GM12892 (cell line): ENCODE measurements around the gene COL15A1.

Source experiments
- DNase-seq: peaks from one replicate; pipeline ENCODE4 v3.0.0; 2011; ENCODE audit not compliant: insufficient read length
- FAIRE-seq: peaks from 2 replicates; lab custom pipeline; 2011; peaks lifted over from hg19 to GRCh38; lab: Jason Lieb, UNC
- POLR2A ChIP-seq: IDR thresholded peaks from 2 replicates; pipeline ENCODE4 v1.6.1; 2011; ENCODE audit warnings: low read depth, low read length, control low read depth
- POLR2AphosphoS5 ChIP-seq: IDR thresholded peaks from 2 replicates; pipeline ENCODE4 v1.6.1; 2011; ENCODE audit warnings: low read depth, low read length, control low read depth
- TAF1 ChIP-seq: IDR thresholded peaks from 2 replicates; pipeline ENCODE4 v1.6.1; 2011; ENCODE audit warnings: low read depth, mild to moderate bottlenecking, control low read depth, low read length, borderline replicate concordance

Gene COL15A1

DNA sequence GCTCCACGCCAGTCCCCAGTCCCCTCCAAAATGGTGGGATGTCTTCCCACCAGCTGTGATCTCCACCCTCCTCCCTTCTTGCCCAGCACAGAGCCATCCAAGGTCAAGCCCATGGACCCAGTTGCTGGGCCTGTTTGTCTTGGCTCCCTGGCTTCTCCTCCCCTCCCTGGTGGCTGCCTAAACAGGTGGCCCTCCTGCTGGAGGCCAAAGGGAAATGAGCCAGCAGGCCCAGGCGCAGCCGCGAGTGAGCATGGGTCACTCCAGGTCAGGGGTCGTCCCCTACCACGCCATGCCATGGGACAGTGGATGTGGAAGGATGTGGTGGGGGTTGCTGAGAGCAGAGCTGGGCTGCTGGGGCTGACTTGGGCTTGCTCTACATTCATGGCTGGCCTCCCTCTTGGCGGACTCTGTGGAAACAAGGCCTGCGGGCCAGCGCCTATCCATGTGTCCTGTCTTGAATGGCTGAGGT, 33.6 kb downstream of the COL15A1 start:
- no peak for FAIRE-seq
- no peak for DNase-seq
- no peak for TF ChIP-seq TAF1

DNA sequence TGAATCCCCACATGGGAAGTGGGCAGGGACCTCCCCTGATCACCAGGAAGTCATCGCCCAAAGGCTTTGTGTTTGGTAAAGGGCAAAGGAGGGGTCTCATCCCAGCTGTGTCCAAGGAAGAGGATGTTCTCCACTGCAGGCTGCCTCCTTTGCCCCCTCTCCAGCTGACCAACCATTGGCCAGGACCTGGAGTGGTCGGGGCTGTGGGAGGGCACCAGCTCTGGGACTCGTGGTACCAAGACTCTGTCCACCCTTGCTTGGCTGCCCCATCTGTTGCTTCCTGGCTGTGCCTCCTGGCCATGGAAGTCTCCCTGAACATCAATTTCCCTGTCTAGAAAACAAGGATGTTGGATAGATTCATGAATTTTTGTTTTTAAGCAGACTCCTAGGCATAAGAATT, 34.1 kb downstream of the COL15A1 start:
- TF ChIP-seq TAF1: no peak
- no peak for TF ChIP-seq POLR2AphosphoS5
- TF ChIP-seq POLR2A: no peak
- DNase-seq (no peak), FAIRE-seq (no peak)

DNA sequence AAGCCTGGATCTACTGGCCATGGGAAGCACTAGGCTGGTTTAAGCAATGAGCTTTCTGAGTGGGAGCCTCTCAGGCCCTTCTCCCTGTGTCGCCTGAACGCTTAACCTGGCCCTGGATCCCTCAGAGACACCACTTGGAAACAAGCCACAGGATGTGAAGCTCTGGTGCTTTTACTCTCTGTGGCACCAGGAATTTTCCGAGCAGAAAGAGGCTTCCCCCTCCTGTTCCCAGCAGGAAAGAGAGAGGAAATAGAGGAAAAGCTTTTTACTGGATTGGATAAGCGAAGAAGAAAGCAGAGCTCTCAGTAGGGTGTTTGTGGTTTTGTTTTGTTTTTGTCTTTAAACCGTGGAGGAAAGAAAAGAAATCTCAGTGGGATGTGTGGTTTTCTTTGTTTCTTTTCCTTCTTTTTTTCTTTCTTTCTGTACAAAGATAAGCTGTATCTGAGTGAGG, 34.5 kb downstream of the COL15A1 start:
- no peak for FAIRE-seq
- no peak for DNase-seq
- no peak for TF ChIP-seq TAF1
- no peak for TF ChIP-seq POLR2A
- TF ChIP-seq POLR2AphosphoS5: no peak

DNA sequence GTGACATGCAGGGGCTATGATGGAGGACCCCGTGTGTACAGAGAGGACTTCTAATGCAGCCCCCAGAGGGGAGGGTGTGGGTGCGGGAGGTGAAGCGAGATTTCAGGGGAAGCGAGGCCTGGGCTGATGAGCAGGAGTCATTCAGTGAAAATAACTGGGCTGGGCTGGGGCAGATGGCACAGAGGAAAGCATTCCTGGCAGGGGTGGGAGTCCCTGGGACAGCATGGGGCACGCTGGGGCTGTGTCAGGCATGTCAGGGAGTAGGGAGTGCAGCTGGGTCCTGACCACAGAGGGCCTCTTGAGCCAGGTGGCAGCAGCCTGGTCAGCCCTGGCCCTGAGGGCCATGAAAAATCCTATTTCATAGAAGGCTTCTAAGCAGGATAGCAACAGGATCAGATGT, 36.6 kb downstream of the COL15A1 start:
- FAIRE-seq (no peak), DNase-seq (no peak)

DNA sequence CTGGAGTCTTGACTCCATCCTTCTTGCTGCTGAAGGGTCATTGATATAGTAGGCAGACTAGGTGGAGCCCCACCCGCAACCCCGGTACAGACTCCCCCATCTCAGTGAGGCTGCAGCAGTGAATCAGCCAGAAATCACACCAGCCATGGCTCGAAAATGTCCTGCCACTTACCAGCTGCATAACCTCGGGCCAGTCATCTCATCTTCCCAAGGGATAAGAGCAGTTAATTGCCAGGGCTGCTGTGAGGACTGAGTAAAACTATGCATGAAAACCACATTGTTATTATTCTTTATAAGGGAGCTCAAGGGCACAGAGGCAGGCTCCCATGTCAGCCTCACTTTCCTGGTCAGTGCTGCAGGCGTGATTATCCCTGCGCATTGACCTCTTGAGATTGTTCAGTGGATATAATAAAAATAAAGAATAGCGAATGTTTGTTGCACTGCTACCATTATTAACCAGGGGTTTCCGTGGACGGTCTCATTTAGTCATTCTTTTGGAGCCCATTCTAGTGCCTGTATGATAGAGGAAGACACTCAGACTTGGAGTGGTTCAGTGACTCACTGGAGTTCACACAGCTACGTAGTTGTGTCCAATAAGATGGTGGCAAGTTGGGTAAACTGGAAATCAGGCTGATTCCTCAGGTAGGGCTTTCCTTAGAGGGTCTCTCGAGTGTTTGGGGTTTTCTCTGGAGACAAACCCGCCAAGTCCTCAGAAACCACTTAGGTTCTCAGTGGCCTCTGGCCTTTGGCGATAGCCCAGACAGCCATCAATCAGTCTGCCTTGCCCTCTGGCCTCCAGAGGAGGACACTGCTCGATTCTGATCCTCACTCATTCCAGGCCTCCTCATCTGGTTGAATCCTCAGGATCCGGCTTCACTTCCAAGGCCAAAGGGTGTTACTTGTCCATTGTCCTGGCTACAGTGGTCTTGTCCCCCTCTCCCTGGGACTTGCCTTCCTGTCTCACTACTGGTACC, 39.9 kb downstream of the COL15A1 start:
- TF ChIP-seq POLR2AphosphoS5: no peak
- no peak for TF ChIP-seq POLR2A
- TF ChIP-seq TAF1: no peak
- DNase-seq: no peak

More for the DNA sequence above, 36.6 kb downstream of the COL15A1 start:
- TF ChIP-seq POLR2A (no peak), TAF1 (no peak), POLR2AphosphoS5 (no peak)

GRCh38 chr9:98985596-98985995, 41.9 kb downstream of the COL15A1 start:
- TF ChIP-seq TAF1 (no peak), POLR2A (no peak), POLR2AphosphoS5 (no peak)
- no peak for FAIRE-seq
- no peak for DNase-seq

More for the DNA sequence above, 39.9 kb downstream of the COL15A1 start:
- no peak for FAIRE-seq

GRCh38 chr9:98986866-98987651, 43.4 kb downstream of the COL15A1 start:
- FAIRE-seq: no peak
- TF ChIP-seq POLR2A (no peak), POLR2AphosphoS5 (no peak), TAF1 (no peak)
- DNase-seq: no peak

DNA sequence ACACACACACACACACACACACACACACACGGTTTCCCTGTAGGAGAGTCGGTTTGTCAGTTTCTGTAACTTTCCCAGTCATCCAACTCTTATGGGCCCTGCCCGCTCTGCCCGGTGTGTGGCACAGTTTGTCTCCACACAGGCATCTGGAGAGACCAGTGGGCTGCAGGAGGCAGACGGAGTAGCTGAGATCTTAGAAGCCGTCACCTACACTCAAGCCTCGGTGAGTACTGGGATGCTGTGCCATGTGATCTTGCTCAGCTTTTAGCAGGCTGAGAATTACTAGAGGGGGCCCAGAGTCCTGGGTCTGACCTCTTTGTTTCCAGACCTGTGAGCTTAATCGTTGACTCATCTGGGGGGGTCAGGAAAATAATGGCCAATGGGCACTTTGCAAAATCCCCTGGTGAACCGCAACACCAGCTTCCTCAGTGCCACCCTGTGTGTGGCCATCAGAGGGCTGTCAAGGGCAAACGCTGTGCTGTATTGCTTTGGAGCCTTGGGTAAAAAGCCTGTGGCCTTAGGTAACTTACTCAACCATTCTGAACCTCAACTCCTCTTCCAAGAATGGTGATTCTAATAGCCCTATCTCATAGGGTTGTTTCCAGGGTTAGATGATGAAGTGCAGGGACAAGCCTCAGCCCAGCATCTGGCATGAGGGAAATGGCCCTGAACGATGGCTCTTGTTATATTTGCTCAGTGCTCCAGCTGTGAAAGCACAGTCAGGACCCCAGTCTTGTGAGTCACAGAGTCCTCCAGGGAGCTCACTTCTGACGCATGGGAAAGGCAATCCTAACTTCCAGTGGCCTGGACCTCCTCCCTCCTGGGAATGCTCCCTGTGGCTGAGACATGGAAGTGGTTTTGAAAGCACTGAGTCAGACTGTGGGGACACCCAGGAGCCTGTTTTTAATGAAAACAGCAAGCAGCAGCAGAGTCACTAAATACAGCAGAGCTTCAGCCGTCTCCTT, 45.6 kb downstream of the COL15A1 start:
- TF ChIP-seq POLR2AphosphoS5 (no peak), POLR2A (no peak), TAF1 (no peak)
- no peak for DNase-seq
- FAIRE-seq: no peak

GRCh38 chr9:98990181-98990870, 46.6 kb downstream of the COL15A1 start:
- no peak for DNase-seq
- FAIRE-seq: no peak
- TF ChIP-seq POLR2AphosphoS5 (no peak), TAF1 (no peak), POLR2A (no peak)

DNA sequence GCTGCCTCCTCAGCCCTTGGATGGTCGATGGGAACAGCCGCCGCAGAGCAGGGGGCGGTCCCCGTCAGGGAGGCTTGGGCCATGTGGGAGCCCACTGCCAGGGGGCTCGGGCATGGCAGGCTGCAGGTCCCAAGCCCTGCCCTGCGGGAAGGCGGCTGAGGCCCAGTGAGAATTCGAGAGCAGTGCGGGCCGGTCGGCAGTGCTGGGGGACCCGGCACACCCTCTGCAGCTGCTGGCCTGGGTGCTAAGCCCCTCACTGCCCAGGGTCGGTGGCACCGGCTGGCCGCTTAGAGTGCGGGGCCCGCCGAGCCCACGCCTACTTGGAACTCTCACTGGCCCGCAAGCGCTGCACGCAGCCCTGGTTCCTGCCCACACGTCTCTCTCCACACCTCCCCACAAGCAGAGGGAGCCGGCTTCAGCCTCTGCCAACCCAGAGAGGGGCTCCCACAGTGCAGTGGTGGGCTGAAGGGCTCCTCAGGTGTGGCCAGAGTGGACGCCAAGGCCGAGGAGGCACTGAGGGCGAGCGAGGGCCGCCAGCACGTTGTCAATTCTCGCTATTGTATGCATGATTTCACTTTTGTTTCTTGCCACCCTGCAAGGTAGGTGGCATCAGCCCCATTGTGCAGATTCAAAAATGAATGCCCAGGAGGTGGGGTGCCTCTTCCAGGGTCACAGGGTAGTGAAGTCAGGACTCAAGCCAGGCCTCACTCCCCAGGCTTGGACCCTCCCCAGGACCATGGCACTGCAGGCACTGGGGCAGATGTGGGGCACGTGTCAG, 48.6 kb downstream of the COL15A1 start:
- FAIRE-seq (no peak), DNase-seq (no peak)
- TF ChIP-seq POLR2A (no peak), POLR2AphosphoS5 (no peak), TAF1 (no peak)
